Measurements from ENCODE around the gene PLEKHM3.

Gene PLEKHM3

DNA sequence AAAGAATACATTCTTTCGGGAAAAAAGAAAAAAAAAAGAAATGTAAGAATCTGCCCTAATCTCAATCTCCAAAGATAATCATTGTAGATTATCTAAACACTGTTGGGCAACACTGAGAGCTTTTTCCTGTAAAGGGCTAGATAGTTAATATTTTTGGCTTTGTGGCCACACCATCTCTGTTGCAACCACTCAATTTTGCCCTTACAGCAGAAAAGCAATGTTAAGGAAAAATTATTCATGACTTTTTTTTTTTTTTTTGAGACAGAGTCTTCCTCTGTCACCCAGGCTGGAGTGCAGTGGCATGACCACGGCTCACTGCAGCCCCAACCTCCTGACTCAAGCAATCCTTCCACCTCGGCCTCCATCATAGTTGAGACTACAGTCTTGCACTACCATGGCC lies 238.3 kb downstream of the PLEKHM3 start:
- ATAC-seq, result no peak

- ATAC-seq, result no peak
These were observed 240.4 kb downstream of the PLEKHM3 start for GRCh38 chr2:207784898-207785297.

DNA sequence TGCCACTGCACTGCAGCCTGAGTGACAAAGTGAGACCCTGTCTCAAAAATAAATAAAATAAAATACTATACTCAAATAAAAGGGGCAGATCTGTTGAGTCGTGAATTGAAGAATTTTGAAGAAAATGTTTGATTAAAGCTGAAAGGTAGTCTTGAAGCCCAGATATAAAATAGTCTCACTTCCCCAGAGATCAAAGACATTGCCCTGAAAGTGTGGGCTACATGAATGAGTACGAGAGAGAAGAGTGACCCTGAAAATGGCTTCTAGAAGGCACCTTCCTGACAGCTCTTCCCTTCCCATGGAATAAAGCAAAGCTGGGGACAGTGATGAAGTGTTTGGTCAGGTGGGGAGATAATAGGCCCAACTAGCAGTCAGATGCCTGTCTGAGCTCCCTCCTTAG lies 241.8 kb downstream of the PLEKHM3 start:
- ATAC-seq, result no peak

GRCh38 chr2:207782238-207783030 lies 242.9 kb downstream of the PLEKHM3 start:
- ATAC-seq, result no peak

- ATAC-seq, result no peak
These were observed 245.8 kb downstream of the PLEKHM3 start for GRCh38 chr2:207779523-207779922.

DNA sequence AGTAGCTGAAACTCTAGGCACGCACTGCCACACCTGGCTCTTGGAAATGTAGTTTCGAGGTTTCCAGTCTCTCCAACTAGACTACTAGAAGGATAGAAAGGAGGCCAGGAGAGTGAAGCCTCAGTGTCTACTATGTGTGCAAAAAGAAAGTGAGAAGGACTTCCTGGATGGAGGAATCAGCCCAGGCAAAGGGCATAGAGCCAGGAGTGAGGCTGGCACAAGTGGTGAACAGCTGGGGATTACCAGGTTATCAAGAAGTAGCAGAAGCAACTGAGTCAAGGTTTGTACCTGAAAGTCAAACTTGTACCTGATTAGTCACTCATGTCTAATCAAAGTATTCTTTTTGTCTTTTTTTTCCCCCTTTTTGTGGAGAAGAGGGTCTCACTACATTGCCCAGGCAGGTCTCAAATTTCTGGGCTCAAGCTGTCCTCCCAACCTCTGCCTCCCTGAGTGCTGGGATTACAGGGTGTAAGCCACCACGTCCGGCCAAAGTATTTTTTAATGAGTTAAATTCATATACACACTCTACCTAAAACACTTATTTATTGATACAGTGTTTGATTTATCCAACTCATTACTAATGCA lies 246.9 kb downstream of the PLEKHM3 start:
- ATAC-seq, result no peak

- no peak for ATAC-seq
These were observed 248.2 kb downstream of the PLEKHM3 start for GRCh38 chr2:207777124-207777523.

GRCh38 chr2:207775473-207775872 lies 249.9 kb downstream of the PLEKHM3 start:
- ATAC-seq, result no peak

- no peak for ATAC-seq
These were observed 252.5 kb downstream of the PLEKHM3 start for GRCh38 chr2:207772844-207773205.

GRCh38 chr2:207772081-207772843 lies 253.1 kb downstream of the PLEKHM3 start:
- ATAC-seq, result no peak

DNA sequence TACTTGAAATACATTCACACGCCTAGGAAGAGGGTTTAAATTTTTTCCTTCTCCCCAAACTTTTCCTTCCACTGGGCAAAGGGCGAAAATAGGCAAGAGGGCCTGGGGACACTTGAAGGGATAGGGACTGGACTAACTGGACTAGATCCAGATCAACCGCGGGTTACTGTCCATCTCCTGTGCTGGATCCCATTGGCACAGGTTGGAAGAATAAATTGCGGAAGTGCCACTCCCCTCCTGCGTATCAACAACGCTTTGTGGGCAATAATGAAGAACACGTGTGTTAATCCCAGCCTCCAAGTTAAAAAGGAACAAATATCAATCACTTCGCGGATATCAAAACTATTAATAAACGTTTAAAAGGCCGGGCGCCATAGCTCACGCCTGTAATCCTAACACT lies 253.9 kb downstream of the PLEKHM3 start:
- ATAC-seq, result no peak
